Fibroblast of lung (primary cell): Measurements from ENCODE around the gene NEDD4L. TPM values are rescaled to one million over a fixed set of nuclear protein-coding genes. Genes with fewer than 3 reads are reported as not detected.

Source experiments
- DNase-seq, 2 donors: peaks; one replicate each; pipeline versions ENCODE4 v3.0.0 to v3.0.0-alpha.2; 2010; ENCODE audit warnings: low read depth in 2 of 2
- H2AFZ ChIP-seq: 2 replicates; pipeline ENCODE4 v1.5.1; 2012; ENCODE audit warnings: low read length, control low read depth, inconsistent platforms
- H3K27ac ChIP-seq: 2 replicates; pipeline ENCODE4 v1.5.1; 2011; ENCODE audit warnings: low read length, control low read depth; ENCODE audit not compliant: insufficient read depth
- H3K27me3 ChIP-seq: 2 replicates; pipeline ENCODE4 v1.5.1; 2011; ENCODE audit warnings: mild to moderate bottlenecking, low read length; ENCODE audit not compliant: control insufficient read depth, insufficient read depth
- H3K36me3 ChIP-seq: 2 replicates; pipeline ENCODE4 v1.5.1; 2011; ENCODE audit warnings: low read length; ENCODE audit not compliant: control insufficient read depth, insufficient read depth
- H3K4me1 ChIP-seq: 2 replicates; pipeline ENCODE4 v1.5.1; 2011; ENCODE audit warnings: low read length; ENCODE audit not compliant: control insufficient read depth, insufficient read depth; ENCODE audit errors: extremely low read depth
- H3K4me2 ChIP-seq: 2 replicates; pipeline ENCODE4 v1.5.1; 2011; ENCODE audit warnings: low read length, control low read depth; ENCODE audit not compliant: insufficient read depth; ENCODE audit errors: extremely low read depth
- H3K4me3 ChIP-seq, 4 experiments: fragments of 200-600 bp in 1 of 4; sonication (generic) in 1 of 4; replicated peaks in 1 of 4; 2 replicates each; pipeline ENCODE4 v1.5.1; 2011 to 2016; ENCODE audit warnings: low read length in 4 of 4, low read depth in 3 of 4, mild to moderate bottlenecking in 3 of 4, control low read depth in 2 of 4, inconsistent platforms in 1 of 4, mixed read lengths in 1 of 4; ENCODE audit not compliant: insufficient read depth in 1 of 4; ENCODE audit errors: control extremely low read depth in 1 of 4
- H3K79me2 ChIP-seq: 2 replicates; pipeline ENCODE4 v1.5.1; 2012; ENCODE audit warnings: mild to moderate bottlenecking, low read length, inconsistent platforms; ENCODE audit not compliant: control insufficient read depth, insufficient read depth
- H3K9ac ChIP-seq: 2 replicates; pipeline ENCODE4 v1.5.1; 2011; ENCODE audit warnings: mild to moderate bottlenecking, low read length, control low read depth; ENCODE audit not compliant: insufficient read depth
- H3K9me3 ChIP-seq: 2 replicates; pipeline ENCODE4 v1.5.1; 2012; ENCODE audit warnings: low read depth, low read length; ENCODE audit not compliant: control insufficient read depth, insufficient read depth
- H4K20me1 ChIP-seq: 2 replicates; pipeline ENCODE4 v1.5.1; 2011; ENCODE audit warnings: low read length; ENCODE audit not compliant: control insufficient read depth, insufficient read depth; ENCODE audit errors: extremely low read depth
- EZH2 ChIP-seq: IDR thresholded peaks from 2 replicates; pipeline ENCODE4 v1.5.1; 2012; ENCODE audit warnings: low read length, control low read depth, mild to moderate bottlenecking; ENCODE audit errors: missing control alignments
- polyA plus RNA-seq, 2 donors: library from polyadenylated mRNA; depleted of rRNA in 1 of 2; stranded (reverse) in 1 of 2; unstranded in 1 of 2; fragments of >200 nt; gene quantifications; 2 replicates each; pipeline ENCODE4 v1.2.1, GENCODE V29; 2011 to 2012; ENCODE audit warnings: missing spikeins in 1 of 2
- total RNA-seq: library from RNA; depleted of rRNA; stranded (reverse); fragments of >200 nt; gene quantifications from 2 replicates; pipeline ENCODE4 v1.2.1, GENCODE V29; 2014
- TF ChIP-seq, protein P1 (sequence below), 2 donors: IDR thresholded peaks in 1 of 2; conservative IDR thresholded peaks in 1 of 2; 1 replicate in 1 of 2; 2 replicates in 1 of 2; pipeline ENCODE4 v1.5.1; 2011 to 2012; ENCODE audit warnings: low read length in 2 of 2, control low read depth in 1 of 2, inconsistent platforms in 1 of 2, low read depth in 1 of 2, mild to moderate bottlenecking in 1 of 2

The NEDD4L gene
- total and polyA plus RNA-seq, 2 donors (not counting 1 experiment from before 2014, with no cell fraction given) = 5.5 to 18.7 TPM

DNA sequence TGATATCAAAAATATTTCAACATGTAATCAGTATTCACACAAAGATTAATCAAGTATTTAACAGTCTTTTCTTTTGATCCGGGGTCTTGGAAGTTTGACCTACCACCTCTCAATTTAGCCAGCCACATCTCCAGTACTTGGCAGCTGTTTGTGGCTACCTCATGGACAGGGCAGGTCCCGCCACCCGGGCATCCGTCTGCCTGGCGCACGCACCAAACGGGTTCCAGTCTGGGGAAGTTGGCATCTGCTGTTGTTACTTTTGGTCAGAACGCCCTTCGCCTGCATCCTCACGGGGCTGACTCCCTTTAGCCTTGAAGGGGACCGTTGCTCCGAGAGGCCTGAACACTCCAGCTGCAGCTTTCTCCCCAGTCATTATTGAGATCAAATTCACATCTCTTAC, 81.7 kb downstream of the NEDD4L start:
- no peaks in the 10 kb centered on the region for H3K4me1 ChIP-seq
- no peak overlapping the region for H3K4me2 ChIP-seq
- no peak overlapping the region for H3K9ac ChIP-seq
- H3K27ac ChIP-seq = no peak overlapping the region
- DNase-seq = no peak
- TF ChIP-seq, protein P1, sequence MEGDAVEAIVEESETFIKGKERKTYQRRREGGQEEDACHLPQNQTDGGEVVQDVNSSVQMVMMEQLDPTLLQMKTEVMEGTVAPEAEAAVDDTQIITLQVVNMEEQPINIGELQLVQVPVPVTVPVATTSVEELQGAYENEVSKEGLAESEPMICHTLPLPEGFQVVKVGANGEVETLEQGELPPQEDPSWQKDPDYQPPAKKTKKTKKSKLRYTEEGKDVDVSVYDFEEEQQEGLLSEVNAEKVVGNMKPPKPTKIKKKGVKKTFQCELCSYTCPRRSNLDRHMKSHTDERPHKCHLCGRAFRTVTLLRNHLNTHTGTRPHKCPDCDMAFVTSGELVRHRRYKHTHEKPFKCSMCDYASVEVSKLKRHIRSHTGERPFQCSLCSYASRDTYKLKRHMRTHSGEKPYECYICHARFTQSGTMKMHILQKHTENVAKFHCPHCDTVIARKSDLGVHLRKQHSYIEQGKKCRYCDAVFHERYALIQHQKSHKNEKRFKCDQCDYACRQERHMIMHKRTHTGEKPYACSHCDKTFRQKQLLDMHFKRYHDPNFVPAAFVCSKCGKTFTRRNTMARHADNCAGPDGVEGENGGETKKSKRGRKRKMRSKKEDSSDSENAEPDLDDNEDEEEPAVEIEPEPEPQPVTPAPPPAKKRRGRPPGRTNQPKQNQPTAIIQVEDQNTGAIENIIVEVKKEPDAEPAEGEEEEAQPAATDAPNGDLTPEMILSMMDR (conservative IDR thresholded peaks at IDR 0.05 in 1 of 2, IDR thresholded peaks at IDR 0.05 in 1 of 2; ENCODE audit: low read depth in 1 of 2, low read length in 2 of 2) = no peak
- TF ChIP-seq EZH2 = no peak
- H3K36me3 ChIP-seq = no peaks in the 10 kb centered on the region
- no peaks in the 10 kb centered on the region for H3K27me3 ChIP-seq
- H4K20me1 ChIP-seq = no peaks in the 10 kb centered on the region
- no peak overlapping the region for H3K4me3 ChIP-seq
- no peak overlapping the region for H2AFZ ChIP-seq
- H3K79me2 ChIP-seq = no peaks in the 10 kb centered on the region
- H3K9me3 ChIP-seq = no peaks in the 10 kb centered on the region

DNA sequence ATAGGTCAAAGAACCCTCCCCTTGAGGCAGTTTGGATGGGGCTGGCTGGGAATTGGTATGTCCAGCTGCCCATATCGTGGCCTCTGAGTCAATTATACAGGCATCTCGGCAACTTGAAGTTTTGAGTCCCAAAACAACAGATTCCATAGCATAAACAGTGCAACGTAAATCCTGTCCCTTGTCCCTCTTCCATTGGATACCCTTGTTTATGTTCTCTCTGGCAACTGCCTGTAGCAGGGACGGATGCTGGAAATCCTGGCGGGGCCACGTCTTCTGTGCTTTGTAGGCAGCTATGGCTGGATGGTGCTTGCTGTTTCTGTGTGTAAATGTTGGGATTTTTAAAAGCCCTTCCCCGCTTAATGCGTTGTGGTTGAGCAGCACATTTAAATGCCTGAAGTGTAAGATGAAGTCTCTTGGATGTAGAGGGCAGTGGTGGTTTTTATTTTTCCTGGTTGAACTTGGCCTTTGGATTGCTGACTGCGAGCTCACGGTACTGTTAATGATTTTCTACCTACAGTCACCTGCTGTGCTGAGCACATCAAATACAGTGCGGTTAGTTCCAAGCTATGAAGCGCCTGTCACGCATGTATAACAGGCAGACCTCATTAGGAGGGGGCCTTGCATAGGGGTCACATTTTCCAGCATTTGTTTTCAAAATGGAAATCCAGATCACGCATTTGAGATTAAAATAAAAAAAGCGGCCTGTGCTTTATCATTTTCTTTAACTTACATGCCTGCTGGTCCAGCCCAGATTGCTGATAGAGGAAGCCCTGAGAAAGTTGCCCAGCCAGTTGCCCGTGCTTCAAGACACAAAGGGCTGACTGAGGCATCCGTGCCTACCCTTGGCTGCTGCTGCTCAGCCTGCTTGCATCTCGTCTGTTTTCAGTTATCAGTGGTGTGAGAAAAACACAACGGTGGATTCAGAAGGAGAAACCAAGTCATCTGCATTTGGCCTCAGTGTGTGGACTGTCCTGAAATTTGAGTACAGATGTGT, 84.7 kb downstream of the NEDD4L start:
- Histone ChIP-seq H3K9ac (no peak overlapping the region), H3K27me3 (no peaks in the 10 kb centered on the region), H3K9me3 (no peaks in the 10 kb centered on the region), H3K4me1 (no peaks in the 10 kb centered on the region), H3K4me3 (no peak overlapping the region), H3K79me2 (no peaks in the 10 kb centered on the region), H3K36me3 (no peaks in the 10 kb centered on the region), H2AFZ (no peak overlapping the region), H3K4me2 (no peak overlapping the region), H3K27ac (no peak overlapping the region), H4K20me1 (no peaks in the 10 kb centered on the region)
- TF ChIP-seq, protein P1 (conservative IDR thresholded peaks at IDR 0.05 in 1 of 2, IDR thresholded peaks at IDR 0.05 in 1 of 2; ENCODE audit: low read depth in 1 of 2, low read length in 2 of 2) = no peak
- TF ChIP-seq EZH2 = no peak
- DNase-seq = peak in 1 of 2 donors; percentile 54

DNA sequence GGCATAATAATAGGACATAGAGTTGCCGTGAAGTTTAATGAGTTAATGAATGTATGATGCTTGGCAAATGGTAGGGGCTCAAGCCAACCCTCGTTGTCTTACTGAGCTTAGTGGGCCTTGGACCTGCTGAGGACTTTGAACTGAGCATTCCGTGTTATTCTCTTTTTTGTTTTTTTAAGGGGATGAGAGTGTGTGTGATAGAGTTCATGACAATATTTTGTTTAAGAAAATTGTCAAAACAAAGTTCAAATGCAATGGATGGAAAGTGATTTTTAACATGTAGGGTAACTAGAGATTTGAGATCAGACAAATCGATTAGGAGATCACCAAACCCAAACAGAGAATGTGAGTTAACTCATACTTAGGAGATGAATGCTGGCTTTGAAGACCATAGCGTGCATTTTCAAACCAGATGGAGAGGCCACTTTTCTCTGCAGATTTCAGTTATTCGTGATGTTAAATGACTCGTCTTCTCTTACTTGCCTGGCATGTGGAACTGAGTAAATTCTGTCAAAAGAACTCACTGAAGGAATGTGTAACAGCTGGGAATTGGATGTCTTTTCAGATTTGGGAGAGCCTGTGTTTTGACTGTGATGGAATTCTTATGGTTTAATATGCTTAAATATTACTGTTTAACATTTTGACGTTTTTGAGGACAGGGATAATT, 88.7 kb downstream of the NEDD4L start:
- Histone ChIP-seq H2AFZ (no peak overlapping the region), H3K36me3 (no peaks in the 10 kb centered on the region), H3K4me3 (no peak overlapping the region), H4K20me1 (no peaks in the 10 kb centered on the region), H3K27me3 (no peaks in the 10 kb centered on the region), H3K4me1 (peaks cover 2% of the 10 kb centered on the region), H3K79me2 (no peaks in the 10 kb centered on the region), H3K4me2 (no peak overlapping the region), H3K9ac (no peak overlapping the region), H3K9me3 (no peaks in the 10 kb centered on the region), H3K27ac (no peak overlapping the region)
- TF ChIP-seq EZH2 = no peak
- TF ChIP-seq, protein P1 (conservative IDR thresholded peaks at IDR 0.05 in 1 of 2, IDR thresholded peaks at IDR 0.05 in 1 of 2; ENCODE audit: low read depth in 1 of 2, low read length in 2 of 2) = no peak
- peak; percentile 3 to 28 for DNase-seq
